Hindlimb muscle (tissue), 1 donor: Measurements from ENCODE around the gene GSK3A. TPM values are rescaled to one million over a fixed set of nuclear protein-coding genes. Genes with fewer than 3 reads are reported as not detected.
"Not testable (repeated sequence)": the region's sequence is repeated elsewhere in the genome, so short reads cannot be mapped to it uniquely, and the experiment has no call there.

Experiments used
- DNase-seq: peaks from one replicate; pipeline ENCODE4 v3.0.0-alpha.2; 2013
- polyA plus RNA-seq: library from polyadenylated mRNA; unstranded; fragments of 120-200 nt; gene quantifications from one replicate; pipeline ENCODE4 v1.2.1, GENCODE V29; 2013; ENCODE audit not compliant: insufficient read length

GSK3A gene
- polyA plus RNA-seq, 1 donor, result 47.4 TPM

DNA sequence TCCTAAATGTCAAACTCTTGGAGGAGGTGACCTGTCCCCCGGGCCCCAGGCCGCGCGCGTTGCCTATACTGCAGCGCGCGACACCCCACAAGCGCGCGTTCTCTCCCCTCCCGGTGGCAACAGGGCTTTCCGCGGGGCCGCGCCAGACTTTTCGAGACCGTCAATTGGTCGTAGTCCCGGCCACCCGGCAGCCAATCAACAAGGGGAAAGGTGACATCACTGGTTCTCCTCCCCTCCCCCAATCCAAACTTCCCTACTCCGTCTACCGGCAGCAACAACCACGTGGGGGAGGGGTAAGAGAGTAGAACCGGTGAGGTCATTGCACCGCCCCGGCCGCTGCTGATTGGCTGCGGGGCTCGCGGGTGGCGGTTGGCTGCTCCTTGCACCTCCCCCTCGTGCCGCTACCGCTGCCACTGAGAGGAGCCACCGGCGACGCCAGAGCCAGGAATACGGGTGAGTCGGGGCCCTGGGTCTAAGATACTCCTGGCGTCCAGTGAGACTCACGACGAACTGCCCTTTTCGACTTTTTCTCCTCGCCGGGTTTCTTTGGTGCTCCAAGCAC is 25.8 kb upstream of the GSK3A start:
- peak; percentile 99 for DNase-seq

DNA sequence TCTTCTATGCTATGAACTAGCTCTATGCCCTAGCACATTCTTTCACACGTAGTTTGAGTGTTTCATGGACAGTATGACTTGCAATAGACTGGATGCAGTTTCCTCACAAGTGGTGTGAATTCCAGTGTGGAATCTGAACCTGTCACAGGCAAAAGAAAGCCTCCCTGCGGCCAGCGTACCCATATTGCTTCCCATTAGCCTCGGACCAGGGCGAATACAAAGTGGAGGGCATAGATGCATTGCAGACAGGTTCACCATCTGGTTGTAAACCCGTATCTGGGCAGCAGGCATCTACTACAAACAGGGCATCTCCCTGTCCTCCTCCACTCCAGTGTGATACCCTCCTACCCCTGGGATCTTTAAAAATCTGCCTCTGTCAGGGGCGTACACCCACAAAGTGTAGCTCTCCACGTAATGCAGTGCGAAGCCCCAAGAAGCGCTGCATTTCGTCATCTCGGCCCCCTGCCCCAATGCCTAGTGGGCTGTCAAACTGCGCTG is 25.3 kb upstream of the GSK3A start:
- DNase-seq, result no peak

- not testable (repeated sequence) for DNase-seq
Measured at GRCh38 chr19:42266928-42267603, 24.7 kb upstream of the GSK3A start.

DNA sequence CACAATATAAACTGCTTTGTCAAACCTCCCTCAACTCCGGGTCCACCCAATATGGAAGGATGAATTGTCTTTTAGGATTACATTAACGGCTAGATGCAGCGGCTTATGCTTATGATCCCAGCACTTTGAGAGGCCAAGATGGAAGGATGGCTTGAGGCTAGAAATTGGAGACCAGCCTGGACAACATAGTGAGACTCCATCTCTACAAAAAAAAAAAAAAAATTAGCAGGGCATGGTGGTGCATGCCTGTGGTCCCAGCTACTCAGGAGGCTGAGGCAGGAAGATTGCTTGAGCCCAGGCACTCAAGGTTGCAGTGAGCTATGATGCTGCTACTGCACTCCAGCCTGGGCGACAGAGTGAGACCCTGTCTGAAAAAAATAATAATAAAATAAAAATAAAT is 23.7 kb upstream of the GSK3A start:
- DNase-seq, result not testable (repeated sequence)

DNA sequence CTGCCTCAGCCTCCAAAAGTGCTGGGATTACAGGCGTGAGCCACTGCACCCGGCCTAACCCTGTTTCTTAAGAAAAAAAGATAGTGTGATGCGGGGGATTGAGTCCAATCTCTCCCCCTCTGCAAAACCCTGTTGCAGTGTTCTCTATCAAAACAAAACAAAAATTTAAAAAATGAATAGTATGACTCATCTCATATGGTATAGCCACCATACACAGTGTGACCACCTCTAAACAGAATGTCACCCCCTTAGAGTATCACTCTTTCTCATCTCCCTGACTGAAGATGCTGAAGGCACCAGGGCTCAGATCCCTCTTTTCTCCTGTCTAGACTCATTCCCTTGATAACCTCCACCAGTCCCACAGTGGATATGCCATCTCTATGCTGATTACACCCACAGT is 19.4 kb upstream of the GSK3A start:
- no peak for DNase-seq

DNA sequence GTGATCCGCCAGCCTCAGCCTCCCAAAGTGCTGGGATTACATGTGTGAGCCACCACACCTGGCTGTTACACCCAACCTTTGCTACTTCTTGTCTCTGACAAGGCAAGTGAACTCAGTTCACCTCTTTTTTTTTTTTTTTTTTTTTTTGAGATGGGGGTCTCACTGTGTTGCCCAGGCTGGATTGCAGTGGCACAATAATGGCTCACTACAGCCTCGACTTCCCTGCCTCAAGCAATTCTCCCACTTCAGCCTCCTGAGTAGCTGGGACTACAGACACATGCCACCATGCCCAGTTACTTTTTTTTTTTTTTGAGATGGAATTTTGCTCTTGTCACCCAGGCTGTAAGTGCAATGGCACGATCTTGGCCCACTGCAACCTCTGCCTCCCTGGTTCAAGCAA is 15.4 kb upstream of the GSK3A start:
- DNase-seq, result not testable (repeated sequence)

DNA sequence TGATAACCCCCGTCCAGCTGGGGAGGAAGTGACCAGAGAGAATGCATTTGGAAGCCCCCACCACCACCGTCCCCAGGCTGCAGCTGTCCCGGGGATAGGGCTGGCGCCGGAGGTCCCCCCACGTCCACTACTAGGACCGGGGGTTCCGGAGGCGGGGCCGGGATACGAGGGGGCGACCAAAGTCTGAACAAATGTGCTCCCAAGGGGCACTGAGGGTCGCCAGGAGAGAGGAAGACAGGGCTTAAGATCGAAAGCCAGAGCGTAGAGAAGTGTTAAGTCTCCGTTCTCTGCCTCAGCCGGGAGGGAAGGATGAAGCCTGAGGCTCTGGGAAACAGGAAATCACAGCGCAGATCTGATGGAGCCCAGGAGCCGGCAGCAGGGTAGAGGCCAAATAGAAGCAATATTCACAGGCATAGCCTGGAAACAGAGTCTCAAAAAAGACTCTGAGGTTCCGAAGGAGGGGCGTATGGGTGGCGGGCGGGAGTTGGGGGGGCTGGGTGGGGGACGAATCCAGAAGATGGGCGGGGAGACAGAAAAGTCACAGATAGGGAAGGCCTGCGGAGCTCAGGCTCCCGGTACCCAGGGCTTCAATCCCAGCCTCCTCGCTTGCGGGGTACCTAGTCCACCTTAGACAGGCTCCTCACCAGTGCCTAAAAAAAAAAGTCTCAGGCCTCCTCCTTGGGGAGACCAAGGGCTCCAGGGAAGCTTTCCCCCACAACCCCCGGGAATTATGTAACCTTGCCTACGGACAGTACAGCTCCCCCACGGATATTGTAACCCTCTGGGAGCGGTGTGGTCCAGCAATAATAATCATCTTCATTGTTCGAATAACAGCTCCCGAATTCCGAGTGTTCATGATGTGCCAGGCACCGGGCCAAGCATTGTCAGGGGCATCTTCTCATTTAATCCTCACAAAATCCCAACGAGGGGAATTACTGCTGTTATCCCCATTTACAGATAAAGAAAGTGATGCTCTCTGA is 13.7 kb upstream of the GSK3A start:
- peak; percentile 71 for DNase-seq

DNA sequence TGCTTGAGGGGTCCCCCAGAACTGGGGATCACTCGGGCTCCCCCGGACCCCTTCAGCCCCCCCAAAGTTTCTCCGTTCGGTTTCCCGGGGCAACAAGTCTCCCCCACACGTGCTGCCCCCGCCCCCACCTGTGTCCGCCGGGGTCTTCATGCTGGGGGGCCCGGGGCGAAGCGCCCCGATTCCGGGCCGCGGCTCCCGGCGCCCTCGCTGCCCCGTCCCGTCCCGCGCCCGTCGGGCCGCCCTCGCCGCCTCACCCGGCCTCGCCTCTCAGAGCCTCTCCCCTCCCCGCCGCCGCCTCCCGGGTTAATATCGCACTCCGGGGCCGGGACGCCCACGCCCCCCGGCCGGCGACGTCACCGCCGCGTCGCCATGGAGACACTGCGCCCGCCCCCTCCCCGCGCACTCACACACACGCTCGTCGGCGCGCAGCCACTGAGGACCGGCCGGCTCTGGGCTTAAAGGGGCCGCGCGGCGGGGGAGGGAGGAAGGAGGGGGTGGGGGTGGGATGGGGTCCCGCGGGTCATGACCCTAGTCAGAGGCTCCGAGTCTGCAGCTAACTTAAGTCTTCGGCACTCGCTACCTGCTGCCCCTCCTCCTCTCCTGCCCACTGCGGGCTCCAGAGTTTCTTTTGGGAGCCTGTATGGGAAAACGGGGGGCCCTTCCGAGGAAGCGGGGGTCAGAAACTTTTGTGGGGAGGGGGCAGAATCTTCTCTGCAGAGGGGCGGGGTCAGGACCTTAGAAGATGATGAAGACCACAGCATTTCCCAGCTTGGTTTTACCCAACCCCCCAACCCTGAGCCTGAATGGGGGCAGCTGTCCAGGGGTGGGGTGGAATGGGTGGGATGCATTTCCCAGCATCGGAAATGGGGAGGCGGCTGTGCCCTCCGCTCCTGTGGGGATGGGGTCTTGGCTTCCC is 12.7 kb upstream of the GSK3A start, which contains the start of gene ERF:
Gene ERF, minus strand, starts transcription at position 279 of the 916 bp plus-strand sequence. Its CDS starts 129 bp downstream, at position 150.
- peak; percentile 97 for DNase-seq

GRCh38 chr19:42254089-42254849 is 11.9 kb upstream of the GSK3A start:
- peak; percentile 84 for DNase-seq

GRCh38 chr19:42253245-42254088 is 11.1 kb upstream of the GSK3A start:
- peak; percentile 64 for DNase-seq

GRCh38 chr19:42252365-42253244 is 10.2 kb upstream of the GSK3A start:
- DNase-seq, result peak; percentile 63

DNA sequence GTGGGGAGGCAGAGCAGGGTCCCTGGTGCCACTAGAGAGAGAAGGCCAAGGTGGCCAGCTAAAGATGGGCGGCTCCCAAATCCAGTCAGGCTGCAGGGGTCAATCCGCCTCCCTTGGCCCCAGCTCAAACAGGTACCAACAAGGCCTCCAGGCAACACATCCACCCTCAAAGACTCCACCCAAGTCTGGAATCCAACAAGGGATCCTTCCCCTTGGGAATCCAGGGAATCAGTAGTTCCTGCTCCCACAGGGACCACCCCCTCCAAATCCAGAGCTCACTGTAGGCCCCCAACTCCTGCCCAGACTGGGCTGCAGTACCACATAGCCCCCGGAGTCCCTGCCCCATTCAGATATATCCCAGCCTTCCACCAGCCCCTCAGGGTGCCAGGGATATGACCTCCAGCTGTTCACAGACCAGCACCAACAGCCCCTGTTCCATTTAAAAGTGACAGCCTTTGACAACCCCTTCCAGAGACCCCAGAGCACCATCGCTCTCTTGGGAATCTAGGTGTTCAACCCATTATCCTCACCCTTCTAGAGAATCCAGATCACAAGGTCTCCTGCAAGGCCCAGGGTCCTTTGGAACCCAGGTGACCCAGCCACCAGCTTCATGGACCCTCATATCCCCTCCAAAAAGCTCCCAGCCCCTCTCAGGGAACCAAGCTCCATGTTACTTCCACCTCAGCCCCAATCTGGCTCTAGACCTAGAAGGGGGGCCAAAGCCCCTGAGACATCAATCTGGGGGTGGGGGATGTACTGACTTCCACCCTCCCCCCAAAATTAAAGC is 9.4 kb upstream of the GSK3A start:
- DNase-seq, result no peak

GRCh38 chr19:42250666-42251531 is 8.5 kb upstream of the GSK3A start:
- DNase-seq, result no peak

GRCh38 chr19:42250183-42250665 is 7.8 kb upstream of the GSK3A start:
- DNase-seq, result no peak

GRCh38 chr19:42249769-42250168 is 7.4 kb upstream of the GSK3A start:
- no peak for DNase-seq

DNA sequence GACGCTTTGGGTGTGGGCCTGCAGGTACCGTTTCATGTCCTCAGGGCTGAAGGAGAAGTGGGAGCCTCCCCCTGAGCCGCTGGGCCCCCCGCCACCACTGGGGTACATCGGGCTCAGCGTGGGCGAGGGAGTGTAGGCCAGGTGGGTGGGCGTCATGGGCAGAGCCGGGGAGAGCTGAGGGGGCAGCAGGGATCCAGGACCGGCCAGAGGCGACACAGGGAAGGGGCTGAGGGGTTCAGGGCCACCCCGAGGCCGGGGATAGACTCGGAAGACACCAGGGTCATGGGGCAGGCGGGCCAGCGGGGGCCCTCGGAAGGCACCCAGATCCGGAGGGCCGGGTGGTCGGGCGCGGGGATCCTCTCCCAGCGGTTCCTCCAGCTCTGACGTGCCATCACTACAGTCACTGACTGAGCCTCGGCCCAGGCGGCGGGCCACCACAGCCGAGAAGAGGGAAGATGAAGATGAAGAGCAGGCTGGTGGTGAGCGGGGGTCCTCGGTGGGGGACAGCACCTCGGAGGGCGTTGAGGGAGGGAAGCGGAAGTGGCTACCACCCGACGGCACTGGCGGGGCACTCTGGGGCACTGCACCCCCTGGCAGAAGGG is 6.8 kb upstream of the GSK3A start:
- DNase-seq, result no peak
